Suprapubic skin (tissue), 4 donors: ENCODE measurements around the gene HOXB9. TPM values are rescaled to one million over a fixed set of nuclear protein-coding genes. Genes with fewer than 3 reads are reported as not detected.

Experiments
- DNase-seq, 2 donors: peaks; one replicate each; pipeline ENCODE4 v3.0.0-alpha.2; 2019; ENCODE audit warnings: low spot score in 2 of 2
- H3K27ac ChIP-seq: fragments of 200-600 bp; sonication (generic); one replicate; pipeline ENCODE4 v1.5.1; 2019
- H3K27me3 ChIP-seq: fragments of 200-600 bp; sonication (generic); one replicate; pipeline ENCODE4 v1.5.1; 2019
- H3K36me3 ChIP-seq: fragments of 200-600 bp; sonication (generic); one replicate; pipeline ENCODE4 v1.5.1; 2019
- H3K4me1 ChIP-seq: fragments of 200-600 bp; sonication (generic); one replicate; pipeline ENCODE4 v1.5.1; 2019
- H3K4me3 ChIP-seq: fragments of 200-600 bp; sonication (generic); one replicate; pipeline ENCODE4 v1.5.1; 2019; ENCODE audit warnings: mild to moderate bottlenecking
- H3K9me3 ChIP-seq: fragments of 200-600 bp; sonication (generic); one replicate; pipeline ENCODE4 v1.5.1; 2019
- EP300 ChIP-seq: sonication (generic); formaldehyde crosslinking; IDR thresholded peaks from one replicate; pipeline ENCODE4 v1.6.1; 2017; ENCODE audit warnings: antibody characterized with exemption
- POLR2A ChIP-seq, 2 donors: fragments of 450-650 bp; IDR thresholded peaks; one replicate each; pipeline ENCODE4 v1.6.1; 2017; ENCODE audit warnings: antibody characterized with exemption in 2 of 2, mild to moderate bottlenecking in 2 of 2, moderate library complexity in 2 of 2
- POLR2AphosphoS5 ChIP-seq, 3 donors: sonication (generic); formaldehyde crosslinking; IDR thresholded peaks; one replicate each; pipeline ENCODE4 v1.6.1; 2017; ENCODE audit warnings: antibody characterized with exemption in 3 of 3
- whole genome bisulfite sequencing: methylation state at CpG from one replicate; pipeline ENCODE4 v1.1.5; 2018; 5-methylcytosine and 5-hydroxymethylcytosine counted together
- total RNA-seq, 4 donors: library from RNA; depleted of rRNA; stranded (reverse); fragments of >200 nt; gene quantifications; one replicate each; pipeline ENCODE4 v1.1.0, GENCODE V29; 2016
- TF ChIP-seq, protein P1 (sequence below), 2 donors: fragments of 200-600 bp in 1 of 2; fragments of 450-650 bp in 1 of 2; sonication (generic) in 1 of 2; IDR thresholded peaks; one replicate each; pipeline ENCODE4 v1.5.1; 2016 to 2019; ENCODE audit warnings: antibody characterized with exemption in 2 of 2, mild to moderate bottlenecking in 1 of 2, moderate library complexity in 1 of 2

Gene HOXB9
- total RNA-seq, 4 donors from 2014 or later: 0.23 to 0.42 TPM; not detected in 2

DNA sequence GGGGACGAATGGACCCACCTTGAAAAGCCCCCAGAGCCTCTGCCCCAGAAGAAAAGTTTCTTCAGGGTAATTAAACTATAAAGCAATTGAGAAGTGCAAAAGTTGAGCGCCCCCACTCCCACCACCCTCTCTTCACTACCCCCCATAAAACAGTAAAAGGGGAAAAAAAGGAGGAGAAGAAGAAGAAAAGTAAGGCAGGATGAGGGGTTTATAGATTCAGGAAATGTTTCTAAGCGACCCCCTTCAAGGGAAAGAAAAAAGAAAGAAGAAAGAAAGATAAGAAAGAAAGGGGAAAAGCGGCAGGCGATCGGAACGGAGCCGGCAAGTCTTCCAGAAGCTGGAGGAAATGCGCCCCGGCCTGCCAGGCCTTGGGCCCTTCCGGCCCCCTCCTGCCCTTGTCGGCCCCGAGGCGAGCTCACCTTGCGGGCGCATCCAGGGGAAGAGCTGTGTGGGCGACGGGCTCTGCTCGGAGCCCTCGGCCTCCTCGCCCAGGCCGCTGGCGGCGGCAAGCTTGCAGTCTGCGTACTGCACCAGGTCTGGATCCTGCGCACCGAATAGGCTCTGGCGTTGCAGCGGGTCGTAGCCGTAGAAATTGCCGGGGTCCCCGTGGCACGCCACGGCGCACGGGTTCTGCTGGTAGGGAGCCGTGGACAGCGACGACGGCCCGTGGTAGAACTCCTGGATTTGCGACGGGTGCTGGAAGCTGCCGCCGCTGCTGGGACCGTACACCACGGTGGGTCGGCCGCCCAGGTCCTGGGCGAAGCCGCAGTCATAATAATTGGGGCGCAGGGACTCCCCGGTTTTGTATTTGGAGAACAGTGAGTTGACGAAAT lies 12.1 kb downstream of the HOXB9 start:
- peak overlapping the region; percentile 88 for H3K4me3 ChIP-seq
- peaks cover 79% of the 10 kb centered on the region for H3K27me3 ChIP-seq
- H3K36me3 ChIP-seq: no peaks in the 10 kb centered on the region
- TF ChIP-seq, protein P1, sequence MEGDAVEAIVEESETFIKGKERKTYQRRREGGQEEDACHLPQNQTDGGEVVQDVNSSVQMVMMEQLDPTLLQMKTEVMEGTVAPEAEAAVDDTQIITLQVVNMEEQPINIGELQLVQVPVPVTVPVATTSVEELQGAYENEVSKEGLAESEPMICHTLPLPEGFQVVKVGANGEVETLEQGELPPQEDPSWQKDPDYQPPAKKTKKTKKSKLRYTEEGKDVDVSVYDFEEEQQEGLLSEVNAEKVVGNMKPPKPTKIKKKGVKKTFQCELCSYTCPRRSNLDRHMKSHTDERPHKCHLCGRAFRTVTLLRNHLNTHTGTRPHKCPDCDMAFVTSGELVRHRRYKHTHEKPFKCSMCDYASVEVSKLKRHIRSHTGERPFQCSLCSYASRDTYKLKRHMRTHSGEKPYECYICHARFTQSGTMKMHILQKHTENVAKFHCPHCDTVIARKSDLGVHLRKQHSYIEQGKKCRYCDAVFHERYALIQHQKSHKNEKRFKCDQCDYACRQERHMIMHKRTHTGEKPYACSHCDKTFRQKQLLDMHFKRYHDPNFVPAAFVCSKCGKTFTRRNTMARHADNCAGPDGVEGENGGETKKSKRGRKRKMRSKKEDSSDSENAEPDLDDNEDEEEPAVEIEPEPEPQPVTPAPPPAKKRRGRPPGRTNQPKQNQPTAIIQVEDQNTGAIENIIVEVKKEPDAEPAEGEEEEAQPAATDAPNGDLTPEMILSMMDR (IDR thresholded peaks at IDR 0.05): no peak
- TF ChIP-seq POLR2A (IDR thresholded peaks at IDR 0.05): no peak
- TF ChIP-seq EP300: no peak
- no peak for TF ChIP-seq POLR2AphosphoS5 (IDR thresholded peaks at IDR 0.05)
- DNase-seq: no peak
- peak overlapping the region; percentile 78 for H3K27ac ChIP-seq
- peaks cover 74% of the 10 kb centered on the region for H3K4me1 ChIP-seq
- no peaks in the 10 kb centered on the region for H3K9me3 ChIP-seq
- 12% methylated on average over 37 of the region's 55 CpGs for WGBS

DNA sequence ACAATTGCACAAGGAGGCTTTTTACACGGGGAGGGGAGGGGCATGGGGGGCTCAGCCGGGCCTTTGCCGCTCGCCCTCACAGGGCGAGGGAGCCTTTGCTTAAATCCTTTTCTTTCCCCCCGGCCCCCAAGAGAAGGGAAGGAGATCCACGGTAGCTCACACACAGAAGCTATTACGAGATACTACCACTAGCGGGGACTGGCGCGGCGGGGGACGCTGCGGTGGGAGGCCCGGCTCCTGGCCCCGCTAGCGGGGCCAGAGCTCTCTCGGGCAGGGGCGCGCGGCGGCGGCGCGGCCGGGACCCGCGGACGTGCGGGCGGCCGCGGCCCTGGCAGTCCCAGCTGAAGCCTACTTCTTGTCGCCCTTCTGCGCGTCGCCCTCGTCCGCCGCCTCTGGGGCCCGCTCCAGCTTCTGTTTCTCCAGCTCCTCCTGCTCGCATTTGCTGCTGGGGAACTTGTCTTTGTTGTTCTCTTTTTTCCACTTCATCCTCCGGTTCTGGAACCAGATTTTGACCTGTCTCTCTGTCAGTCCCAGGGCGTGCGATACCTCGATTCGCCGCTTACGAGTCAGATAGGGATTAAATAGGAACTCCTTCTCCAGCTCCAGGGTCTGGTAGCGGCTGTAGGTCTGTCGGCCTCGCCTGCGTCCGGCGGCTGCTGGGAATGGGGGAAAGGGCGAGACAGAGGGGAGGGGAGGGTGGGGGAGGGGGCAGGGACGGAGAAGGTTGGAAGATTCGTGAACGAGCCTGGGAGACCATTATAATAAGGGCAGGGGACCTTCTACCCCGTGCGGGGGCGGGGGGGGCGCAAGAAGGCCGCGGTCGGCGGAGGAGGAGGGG lies 13.1 kb downstream of the HOXB9 start:
- no peak for DNase-seq
- Histone ChIP-seq H3K9me3 (no peaks in the 10 kb centered on the region), H3K27ac (peak overlapping the region; percentile 78), H3K36me3 (no peaks in the 10 kb centered on the region), H3K4me1 (peaks cover 64% of the 10 kb centered on the region), H3K27me3 (peaks cover 69% of the 10 kb centered on the region), H3K4me3 (peak overlapping the region; percentile 88)
- 1% methylated on average over 46 of the region's 67 CpGs for WGBS
- TF ChIP-seq, protein P1 (IDR thresholded peaks at IDR 0.05): peak in 1 of 2 donors; percentile 23
- TF ChIP-seq POLR2A (IDR thresholded peaks at IDR 0.05): no peak

DNA sequence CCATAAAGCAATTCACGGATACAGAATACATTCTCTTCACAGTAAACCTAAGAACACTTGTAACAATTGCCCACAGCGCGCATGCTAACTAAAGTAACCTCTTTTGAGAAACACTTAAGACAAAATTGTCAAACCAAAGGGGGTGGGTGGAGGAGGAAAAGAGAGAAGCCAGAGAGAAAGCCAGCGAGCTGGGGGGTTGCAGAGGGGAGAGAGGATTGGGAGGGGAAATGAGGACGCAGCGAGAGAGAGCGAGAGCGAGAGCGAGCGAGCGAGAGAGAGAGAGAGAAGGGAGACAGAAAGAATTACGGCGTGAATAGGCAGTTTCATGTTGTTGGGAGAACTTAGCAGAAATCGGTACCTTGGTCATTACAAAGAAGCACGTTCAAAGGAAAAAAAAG lies 13.7 kb downstream of the HOXB9 start:
- H3K4me1 ChIP-seq: peaks cover 59% of the 10 kb centered on the region
- H3K27ac ChIP-seq: peak overlapping the region; percentile 88
- H3K9me3 ChIP-seq: no peaks in the 10 kb centered on the region
- H3K4me3 ChIP-seq: peak overlapping the region; percentile 88
- TF ChIP-seq, protein P1 (IDR thresholded peaks at IDR 0.05): no peak
- TF ChIP-seq EP300: no peak
- TF ChIP-seq POLR2A (IDR thresholded peaks at IDR 0.05): no peak
- TF ChIP-seq POLR2AphosphoS5 (IDR thresholded peaks at IDR 0.05): no peak
- peaks cover 66% of the 10 kb centered on the region for H3K27me3 ChIP-seq
- WGBS: 4% methylated on average over 15 of the region's 15 CpGs
- no peaks in the 10 kb centered on the region for H3K36me3 ChIP-seq
- DNase-seq: no peak

DNA sequence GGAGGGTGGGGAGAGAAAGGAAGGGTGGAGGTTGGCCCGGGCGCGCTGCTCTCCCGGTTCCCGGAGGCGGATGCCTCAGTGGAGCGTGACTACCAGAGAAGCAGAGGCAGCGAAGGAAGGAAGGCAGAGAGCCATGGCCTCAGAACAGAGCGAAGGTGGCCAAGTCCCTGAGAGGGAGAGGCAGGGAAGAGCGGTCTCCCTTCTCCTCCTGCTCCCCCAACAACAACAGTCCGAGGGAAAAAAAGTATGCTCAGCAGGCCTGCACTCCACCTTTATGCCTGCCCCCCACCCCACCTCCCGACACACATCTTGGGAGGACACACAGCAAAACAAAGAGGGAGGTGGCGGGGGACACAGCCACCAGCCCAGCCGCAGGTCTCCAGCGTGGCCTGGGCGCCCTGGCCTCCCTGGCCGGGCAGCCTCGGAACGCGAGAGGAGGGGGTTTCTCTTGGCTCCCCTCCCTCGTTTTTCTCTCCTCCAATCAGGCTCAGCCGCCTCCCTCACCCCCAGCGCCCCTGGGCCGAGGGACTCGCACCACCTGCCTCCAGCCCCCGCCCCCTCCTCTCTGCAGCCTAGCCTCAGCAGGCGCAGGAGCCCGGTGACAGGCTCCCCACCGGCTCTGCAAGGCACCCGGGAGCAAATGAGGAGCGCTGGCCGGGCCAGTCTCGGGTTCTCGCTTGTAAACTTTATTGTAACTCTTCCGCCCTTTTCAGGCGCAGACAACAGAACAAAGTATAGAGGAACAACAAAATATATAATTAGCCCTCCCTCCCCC lies 14.3 kb downstream of the HOXB9 start:
- peak overlapping the region; percentile 88 for H3K27ac ChIP-seq
- no peak for DNase-seq
- no peaks in the 10 kb centered on the region for H3K36me3 ChIP-seq
- H3K4me1 ChIP-seq: peaks cover 59% of the 10 kb centered on the region
- H3K4me3 ChIP-seq: peak overlapping the region; percentile 88
- no peaks in the 10 kb centered on the region for H3K9me3 ChIP-seq
- H3K27me3 ChIP-seq: peaks cover 60% of the 10 kb centered on the region
- 8% methylated on average over 36 of the region's 36 CpGs for WGBS
- TF ChIP-seq EP300: no peak
- no peak for TF ChIP-seq POLR2AphosphoS5 (IDR thresholded peaks at IDR 0.05)
- TF ChIP-seq, protein P1 (IDR thresholded peaks at IDR 0.05): no peak
- TF ChIP-seq POLR2A (IDR thresholded peaks at IDR 0.05): no peak
